HG02870 (cell line): Measurements from ENCODE around the gene GPRIN3.
"Not testable (repeated sequence)": the region's sequence is repeated elsewhere in the genome, so short reads cannot be mapped to it uniquely, and the experiment has no call there.

Experiments
- ATAC-seq: cut with Tn5 transposase; IDR thresholded peaks from one replicate; pipeline ENCODE4 v1.9.1; 2021; ENCODE audit warnings: mild to moderate bottlenecking, moderate library complexity; ENCODE audit not compliant: unreplicated experiment

The GPRIN3 gene

DNA sequence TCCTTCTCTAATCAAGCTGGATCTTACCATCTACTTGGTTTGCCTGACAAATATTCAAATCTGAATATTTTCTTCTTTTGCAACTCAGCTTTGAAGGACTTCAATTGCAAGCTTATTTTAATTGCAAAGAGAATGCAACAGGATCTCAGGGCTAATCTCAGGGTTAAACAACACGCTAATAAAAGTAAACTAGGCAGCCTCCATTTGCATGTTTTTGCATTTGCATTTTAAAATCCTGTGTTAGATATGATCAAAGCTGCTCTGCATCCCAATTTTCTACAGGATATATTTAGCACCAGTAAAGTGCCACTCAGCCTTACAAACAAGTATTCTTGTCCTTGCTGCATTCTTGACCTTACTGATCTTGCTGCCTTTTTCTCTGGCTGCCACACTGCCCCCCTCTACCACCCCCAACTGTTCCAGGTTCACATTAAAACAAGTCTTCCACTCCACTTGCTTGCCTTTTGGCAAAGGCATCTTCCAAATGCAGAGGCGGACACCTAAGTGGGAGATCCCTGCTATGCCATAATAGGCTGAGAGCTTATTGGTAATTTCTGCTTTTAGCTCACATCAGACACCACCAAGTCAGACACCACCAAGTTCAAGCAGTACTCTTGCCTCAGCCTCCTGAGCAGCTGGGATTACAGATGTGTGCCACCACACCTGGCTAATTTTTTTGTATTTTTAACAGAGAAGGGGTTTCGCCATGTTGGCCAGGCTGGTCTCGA is 48.1 kb downstream of the GPRIN3 start:
- ATAC-seq, result no peak

DNA sequence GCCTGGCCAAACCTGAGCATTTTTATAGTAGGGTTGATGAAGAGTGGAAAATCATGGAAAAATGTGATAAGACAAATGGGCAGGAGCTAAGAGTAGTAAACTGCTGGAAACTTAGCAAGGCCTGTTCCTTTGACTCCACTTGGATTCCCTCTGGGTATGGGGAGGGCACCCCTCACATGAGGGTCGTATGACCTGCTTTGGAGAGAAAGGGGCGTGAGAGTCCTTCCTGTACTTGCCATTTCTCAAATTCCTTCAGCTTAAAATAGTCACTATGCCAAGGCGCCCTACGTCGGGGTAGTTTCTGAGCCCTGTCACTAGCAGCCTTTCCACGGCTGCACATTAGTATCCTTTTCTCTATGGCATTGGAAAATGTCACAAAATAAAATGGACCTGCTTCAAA is 49.1 kb downstream of the GPRIN3 start:
- no peak for ATAC-seq

DNA sequence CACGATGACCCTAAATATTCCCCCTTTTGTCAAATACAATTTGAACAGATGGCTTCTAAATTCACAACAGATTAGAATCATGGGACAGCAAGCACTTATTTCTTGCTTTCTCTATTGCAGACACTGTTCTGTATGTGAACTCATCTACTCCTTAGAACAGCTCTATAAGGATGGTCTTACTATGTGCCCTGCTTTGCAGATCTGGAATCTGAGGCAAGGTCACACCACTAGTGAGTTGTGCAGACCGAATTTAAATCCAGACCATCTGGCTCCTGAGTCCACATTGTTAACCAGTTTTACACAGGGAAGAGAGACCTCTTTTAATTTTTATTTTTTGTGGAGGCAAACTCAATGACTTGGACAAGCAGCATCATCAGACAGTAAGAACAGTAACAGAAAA is 50.2 kb downstream of the GPRIN3 start:
- ATAC-seq, result no peak

DNA sequence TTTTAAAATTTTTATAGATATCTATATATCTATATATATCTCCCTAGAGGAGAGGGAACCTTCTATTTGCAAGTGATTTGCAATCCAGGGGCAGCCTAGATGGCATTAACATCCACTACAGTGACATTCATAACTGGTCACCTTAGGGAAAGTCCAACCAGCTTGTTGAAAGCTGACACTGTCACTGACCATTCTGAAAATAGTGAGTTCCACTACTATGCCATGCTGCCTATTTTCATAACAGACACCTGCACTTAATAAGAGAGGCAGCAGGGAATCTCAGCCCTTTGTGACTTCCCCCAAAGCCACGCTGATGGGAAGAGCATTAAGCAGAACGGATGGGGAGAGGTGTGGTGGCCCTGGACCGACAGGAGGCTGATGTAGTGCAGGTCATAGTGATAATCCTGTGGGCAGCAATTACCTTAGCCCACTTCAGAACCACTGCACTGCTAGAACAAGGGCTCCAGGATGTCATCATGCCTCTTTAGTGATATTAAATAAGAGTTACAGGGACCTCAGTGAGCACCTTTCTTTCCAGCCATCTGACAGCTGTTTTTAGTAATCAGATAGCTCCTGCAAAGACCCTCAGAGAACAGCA is 51.3 kb downstream of the GPRIN3 start:
- no peak for ATAC-seq

DNA sequence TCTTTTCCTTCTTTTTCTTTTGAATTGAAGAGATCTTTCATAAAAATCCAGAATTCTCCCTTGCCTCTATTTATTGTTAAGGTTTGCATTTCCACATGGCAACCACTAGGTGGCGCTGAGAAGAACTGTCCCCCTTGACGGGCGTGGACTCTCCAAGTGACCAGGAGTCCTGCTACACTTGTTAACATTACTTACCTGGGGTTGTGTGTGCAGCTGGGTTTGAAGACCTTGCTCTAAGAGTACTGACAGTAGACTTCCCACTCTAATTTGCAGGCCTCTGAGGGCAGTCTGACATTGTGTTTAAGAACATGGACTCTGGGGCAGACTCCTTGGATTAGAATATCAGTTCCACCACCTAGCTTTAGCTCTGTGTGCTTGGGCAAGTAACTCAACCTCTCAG is 52.8 kb downstream of the GPRIN3 start:
- peak; percentile 59 for ATAC-seq

DNA sequence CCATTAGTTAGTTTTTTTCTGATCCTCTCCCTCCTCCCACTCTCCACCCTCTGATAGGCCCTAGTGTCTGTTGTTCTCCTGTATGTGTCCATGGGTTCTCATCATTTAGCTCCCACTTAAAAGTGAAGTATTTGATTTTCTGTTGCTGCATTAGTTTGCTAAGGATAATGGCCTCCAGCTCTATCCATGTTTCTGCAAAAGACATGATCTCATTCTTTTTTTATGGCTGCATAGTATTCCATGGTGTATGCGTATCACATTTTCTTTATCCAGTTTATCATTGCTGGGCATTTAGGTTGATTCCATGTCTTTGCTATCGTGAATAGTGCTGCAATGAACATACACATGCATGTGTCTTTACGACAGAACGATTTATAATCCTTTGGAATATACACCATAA is 53.3 kb downstream of the GPRIN3 start:
- ATAC-seq, result not testable (repeated sequence)

DNA sequence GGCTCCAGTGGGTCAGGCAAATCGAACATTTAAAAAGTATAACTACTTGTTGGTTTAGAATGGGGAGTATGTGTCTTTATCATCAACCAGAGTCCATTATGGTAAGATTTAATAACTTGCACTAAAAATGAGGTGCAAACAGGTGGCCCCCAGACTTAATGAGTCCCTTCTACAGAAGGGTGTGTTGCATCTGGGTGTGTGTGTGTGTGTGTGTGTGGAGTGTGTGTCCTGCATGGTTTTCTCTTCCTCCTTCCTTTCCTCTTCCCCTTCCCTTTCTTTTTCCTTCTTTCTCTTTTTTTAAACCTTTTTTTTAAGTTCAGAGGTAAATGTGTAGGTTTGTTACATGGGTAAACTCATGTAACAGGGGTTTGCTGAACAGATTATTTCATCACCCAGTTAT is 53.7 kb downstream of the GPRIN3 start:
- ATAC-seq, result no peak

DNA sequence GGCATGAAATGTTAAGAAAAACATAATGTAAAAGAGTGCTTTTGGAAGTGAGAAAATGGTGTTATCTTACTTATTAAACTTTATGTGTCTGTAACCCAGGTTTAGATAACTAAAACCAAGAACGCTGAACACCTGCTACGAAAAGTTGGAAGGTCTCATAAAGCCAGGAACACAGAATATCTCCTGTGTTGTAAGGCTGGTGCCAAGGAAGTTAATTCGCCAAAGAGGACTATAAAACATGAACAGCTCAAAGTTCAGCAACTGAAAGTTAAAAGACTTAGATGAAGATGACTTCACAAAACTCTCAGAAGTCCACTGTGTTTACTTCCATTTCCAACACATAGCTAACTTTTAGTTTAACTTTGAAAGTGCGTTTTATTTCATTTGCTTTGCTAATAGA is 54.3 kb downstream of the GPRIN3 start:
- no peak for ATAC-seq

DNA sequence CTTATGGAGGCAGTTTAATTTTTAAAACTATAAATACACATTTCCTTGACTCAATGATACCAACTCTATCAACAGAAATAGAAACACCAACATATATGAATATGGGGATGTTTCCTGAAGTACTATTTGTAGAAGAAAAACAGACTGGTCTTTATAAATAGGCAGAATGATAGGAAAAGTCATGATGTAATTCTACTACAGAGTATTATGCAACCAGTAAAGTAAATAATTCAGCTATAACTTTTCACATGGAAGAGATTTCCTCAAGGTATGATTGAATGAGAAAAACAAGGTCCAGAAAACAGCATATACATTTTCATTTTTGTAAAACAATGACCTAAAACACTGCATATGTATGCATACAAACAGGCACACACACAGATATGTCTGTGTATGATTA is 56.2 kb downstream of the GPRIN3 start:
- no peak for ATAC-seq

DNA sequence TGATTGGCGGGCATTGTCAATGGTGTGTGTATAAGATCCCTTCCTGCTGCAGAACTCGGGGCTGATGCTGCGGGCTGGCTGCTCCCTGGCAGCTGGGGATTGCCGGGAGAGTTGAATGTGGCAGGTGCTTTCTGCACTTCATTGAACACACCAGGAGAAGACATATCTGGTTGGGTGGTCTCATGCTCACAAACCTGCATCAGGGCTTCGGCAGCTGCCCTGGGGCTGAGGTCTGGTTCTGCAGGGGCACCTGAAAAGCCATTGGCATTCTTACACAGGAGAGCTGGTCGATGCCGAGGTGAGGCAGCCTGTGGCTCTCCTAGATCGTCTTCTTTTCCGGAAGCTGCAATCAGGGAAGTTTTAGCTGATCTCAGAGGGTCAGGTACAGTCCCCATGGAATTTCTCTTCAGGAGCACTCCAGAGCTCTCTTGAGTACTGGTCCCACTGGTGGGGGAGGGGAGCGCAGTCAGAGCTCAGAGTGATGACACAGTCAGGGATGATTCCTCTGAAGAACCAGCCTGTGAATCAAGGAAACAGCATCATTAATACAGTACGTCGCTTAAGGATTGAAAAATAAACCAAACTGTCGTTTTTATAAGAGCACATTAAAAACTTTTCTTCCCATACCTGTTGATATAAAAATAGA is 57.8 kb downstream of the GPRIN3 start:
- no peak for ATAC-seq

DNA sequence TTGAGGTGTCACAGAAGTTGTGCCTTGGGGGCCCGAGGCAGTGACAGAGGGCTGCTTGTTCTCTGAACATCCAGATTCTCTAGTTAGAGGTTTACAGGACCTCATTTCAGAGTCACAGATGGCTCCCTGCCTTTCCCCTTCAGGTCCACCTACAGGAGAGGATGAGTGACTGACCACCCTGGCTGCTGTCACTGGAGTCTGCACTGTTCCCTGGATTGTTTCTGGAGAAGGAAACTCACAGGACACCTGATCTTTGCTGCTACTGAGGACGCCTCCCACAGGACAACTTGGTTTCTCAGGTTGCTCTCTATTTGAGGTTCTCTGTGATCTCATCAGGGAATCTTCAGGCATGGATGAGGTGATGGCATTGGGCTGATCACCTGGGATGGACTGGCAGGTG is 58.3 kb downstream of the GPRIN3 start:
- no peak for ATAC-seq

DNA sequence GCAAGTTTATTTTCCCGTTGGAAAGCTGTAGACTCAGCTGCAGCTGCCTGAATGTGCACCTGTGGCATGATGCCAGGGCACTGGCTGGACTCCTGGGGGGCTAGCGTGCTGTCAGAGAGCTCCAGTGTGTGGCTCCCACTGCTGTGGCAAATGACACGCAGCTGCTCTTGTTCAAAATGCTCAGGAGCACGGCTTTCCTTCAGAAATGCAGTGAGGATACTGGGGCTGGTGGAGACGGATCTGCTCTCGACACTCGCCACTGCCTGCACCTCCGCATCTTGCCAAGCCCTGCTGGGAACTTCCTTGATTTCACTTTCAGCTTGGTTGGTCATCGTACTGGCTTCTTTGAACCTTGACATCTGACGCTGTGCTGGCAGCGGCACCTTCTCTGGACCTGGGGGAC is 58.7 kb downstream of the GPRIN3 start:
- no peak for ATAC-seq

DNA sequence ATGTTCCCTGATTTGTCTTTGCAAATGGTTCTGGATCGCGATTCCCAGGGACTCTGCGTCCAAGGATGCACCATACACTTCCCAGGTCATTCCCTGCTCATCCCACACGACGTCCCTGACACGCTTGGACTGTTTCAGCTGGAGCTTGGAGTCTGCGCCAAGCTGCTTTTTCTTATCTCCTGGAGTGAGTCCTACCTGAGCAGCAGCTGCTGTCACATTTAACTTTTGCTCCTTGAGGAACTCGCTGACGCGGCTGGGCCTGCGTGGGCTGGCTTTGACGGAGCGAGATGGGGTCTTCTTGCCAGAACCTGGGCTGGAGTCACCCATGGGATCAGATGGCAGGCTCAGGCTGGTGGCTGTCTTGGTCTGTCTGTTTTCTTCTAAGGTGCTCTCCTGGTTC is 59.6 kb downstream of the GPRIN3 start:
- no peak for ATAC-seq

DNA sequence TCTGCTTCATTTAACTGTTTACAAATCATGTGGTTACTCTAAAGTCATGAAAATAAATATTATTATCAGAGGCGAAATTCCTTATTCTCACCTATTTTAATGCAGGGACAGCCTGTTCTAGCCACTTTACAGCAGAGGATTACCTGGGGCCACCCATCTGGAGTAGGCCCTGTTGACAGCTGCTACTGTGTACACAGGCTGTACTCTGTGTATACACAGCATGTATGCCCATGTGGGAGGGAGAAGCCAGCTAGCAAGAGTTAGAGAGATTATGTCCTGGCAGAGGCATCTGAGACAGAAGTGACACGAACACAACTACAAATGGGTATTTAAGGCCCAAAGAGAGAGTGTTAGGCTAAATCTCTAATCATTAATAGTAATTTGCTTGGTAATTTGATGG is 62.1 kb downstream of the GPRIN3 start:
- no peak for ATAC-seq

DNA sequence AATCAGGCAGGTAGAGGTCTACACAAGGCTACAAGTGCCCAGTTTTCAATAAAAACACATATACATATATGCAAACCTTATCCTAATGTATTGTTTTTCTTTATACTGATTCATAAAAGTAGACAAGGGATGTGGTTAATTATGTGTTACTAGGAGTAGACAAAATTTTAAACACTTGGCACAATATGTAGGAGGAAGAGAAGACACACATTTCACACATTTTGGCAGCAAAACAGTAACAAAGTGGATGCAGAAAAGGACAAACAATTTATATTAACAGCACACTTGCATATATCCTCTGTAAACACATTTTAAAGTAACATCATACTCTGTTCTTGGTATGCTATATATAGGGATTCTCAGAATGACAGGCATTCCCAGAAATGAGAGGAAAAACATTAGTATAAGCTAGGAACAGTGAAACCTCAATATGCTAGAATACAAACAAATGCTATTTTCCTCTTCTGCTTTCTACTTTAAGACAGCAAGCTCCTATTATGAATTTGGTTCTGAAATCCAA is 63.8 kb downstream of the GPRIN3 start:
- no peak for ATAC-seq

DNA sequence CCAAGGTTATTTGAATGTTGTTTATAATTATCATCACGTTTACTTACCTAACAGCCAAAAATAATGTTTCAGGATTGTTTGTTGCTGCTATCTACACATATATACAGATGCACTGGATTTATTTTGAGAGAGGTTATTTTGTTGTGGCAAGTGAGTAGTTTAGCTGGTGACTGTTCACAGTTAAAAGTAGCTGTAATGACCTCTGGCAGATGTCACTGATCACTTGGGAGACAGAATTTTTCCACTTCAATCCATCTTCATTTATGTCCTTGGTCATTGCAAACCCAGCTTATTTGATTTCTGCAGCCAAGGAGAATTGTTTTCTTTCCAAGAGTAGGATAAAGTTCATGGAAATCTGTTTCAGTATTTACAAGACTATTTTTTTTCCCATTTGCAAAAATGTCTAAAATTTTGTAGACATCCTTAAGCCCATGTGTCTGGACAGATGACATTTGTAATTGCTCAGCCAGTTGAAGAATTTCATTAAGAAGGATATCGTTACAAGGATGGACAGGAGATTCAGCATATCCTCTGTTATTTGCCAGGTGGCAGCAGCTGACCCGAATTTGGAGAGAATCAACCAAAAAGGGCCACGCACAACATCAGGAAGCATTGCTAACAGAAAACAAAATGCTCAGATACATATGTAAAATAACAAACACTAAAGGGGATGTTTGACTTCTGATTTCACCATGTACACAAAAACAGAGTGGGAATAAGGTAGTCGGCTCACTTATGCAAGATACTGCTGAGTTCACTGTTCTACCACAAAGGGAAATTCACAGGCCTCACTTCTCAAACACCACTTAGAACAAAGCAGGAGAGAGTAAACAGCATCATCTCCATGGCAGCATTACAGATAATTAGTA is 64.5 kb downstream of the GPRIN3 start:
- ATAC-seq, result no peak

DNA sequence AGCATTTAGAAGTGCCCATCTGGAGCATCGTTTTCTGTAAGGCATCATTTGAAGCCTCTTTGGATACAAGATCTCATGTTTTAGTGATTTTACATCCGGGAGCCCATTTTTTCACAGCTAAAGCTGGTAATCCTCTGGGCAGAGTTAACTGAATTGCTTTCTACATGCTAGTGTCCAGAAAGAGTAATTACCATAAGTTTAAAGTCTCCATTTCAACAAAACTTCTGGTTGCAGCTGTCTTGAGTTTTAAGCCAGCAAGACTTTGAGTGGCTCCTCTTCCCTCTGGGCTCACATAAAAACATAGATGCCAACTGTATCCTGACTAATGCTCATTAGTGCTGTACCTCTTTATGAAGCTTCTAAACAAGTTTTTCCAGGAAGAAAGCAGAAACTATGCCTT is 65.4 kb downstream of the GPRIN3 start:
- ATAC-seq, result no peak

DNA sequence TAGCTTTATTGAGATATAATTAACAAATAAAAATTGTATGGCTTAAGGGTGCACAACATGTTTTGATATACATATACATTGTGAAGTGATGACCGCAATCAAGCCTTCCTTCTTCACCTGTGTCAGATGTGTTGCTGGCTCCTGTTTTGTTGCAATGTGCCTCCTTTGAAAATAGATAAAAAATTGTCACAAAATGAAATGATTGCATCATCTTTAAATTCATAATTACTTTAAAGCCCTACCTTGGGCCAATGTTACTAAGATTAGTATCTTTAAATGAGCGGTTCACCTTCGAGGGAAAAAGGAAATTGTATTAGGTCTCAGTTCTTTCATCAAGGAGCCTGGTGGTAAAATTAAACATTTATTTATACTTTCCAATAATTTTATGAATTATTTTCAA is 77.3 kb downstream of the GPRIN3 start:
- no peak for ATAC-seq

DNA sequence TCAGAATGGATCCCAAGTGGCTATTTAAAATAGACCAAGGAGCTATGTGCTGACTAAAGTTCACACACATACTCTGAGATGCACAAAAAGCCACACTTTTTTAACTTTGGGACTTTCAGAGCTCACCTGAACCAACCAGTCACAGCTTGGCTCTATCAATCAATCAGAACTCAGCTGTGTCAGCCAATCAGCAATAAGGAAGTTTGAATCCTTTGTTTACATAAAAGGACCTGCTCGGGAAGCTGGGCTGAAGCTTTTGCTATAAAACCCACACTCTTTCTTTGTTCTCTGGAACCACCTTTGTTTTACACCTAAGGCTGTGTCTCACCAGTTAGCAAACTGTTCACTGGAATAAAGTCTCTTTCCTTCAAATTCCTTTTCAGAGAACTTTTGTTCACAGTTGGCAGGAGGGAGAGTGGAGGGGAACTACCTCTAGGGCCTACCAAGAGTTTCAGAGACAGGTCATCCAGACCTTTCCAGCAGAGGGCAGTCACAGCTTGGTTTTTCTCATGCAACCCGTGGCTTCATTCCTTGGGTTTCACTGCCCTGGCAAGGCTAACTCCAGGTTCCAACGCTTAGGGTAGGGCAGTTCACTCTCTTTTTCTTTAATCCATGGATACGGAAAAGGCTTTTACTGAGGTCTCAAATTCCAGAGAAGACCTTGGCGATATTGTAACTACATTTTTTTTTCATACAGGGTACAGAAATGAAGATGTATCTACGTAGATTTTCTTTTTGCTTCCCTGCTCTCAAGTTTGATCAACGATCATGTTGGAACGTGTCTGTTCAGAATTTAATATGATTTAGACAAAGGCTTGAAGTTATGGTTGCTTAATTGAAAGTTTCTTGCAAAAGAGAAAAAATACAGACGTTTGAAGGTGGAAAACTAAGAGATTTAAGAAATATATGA is 80.7 kb downstream of the GPRIN3 start:
- peak; percentile 85 for ATAC-seq

DNA sequence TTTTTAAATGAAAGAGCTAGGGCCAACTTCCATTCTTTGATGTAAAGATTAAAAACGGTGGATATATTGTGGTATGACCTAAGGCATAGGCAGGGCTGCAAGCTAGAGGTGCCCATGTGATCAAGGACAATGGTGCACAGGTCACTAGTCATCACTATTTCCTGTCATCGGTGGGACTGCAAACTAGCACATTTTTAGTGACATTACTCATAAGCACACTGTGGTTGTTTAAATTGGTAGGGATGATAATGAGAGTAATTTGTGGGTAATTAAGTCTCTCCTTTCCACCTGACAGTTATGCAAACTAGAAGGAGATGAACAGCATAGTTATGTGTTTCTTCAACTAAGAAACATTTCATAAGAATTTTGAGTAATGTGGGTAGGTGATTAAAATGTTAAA is 85.4 kb downstream of the GPRIN3 start:
- ATAC-seq, result peak; percentile 46
